Limb (tissue), 2 donors: ENCODE data around the gene RAB31.
A peak's percentile ranks its signal among the peaks of the same experiment; 100 is the strongest.

Source experiments
- DNase-seq, 2 donors: peaks; one replicate each; pipeline ENCODE4 v3.0.0-alpha.2; 2016; ENCODE audit errors: extremely low spot score in 2 of 2

The RAB31 gene

GRCh38 chr18:9860682-9861081, 152.6 kb downstream of the RAB31 start:
- DNase-seq: no peak

DNA sequence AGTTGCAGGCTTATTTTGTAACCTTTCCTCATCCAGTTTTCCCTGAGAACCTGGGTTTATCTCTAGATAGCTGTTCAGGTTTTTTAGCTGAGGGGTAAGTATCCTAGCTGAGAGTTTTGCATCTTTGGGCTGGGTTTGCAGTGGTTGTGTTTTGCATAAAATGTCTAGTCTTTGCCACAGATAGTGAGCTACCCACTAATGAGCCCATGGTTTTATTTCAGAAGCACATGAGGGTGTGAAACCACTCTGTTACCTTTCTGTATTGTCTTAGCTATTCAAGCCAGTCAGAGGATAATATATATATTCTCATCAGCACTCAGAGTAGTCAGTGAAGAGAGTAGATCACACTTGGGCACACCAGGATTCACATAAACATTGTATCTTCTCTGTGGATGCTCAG, 153.1 kb downstream of the RAB31 start:
- DNase-seq: no peak

DNA sequence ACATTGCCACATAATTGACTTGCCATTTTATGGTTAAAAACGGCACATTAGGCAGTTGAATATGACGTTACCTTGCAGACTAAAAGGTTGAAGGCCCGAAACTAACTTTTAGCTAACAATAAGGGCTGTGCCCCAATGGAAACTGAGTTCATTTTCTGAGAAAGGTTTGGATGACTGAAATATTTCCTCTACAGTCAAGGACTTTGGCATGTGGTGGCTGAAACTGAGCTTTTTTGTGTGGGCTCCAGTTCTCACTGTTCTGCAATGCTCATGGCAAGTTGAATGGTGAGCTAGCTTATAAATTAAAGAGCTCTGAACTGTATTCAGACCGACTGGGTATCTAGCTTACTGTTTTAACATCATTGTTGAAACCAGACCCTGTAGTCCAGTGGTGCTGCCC, 153.8 kb downstream of the RAB31 start:
- DNase-seq: no peak

- no peak for DNase-seq
Measured at GRCh38 chr18:9862686-9863085, 154.6 kb downstream of the RAB31 start.

DNA sequence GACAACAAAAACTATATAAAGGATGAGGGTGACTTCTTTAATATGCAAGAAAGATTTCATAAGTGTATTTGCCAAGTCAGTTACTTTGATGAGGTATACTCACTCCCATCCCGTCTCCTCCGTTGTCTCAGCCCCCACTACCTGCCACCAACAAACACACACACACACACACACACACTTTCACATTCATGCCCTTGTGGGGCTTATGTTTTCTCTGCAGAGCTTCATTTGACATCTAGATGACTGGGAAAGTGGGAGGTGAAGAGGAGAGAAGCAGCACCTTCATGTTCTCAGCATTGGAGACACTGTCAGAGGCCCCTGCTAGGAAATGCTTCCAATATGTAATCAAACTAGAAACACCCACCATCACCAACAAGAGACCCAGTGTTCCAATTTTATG, 155.2 kb downstream of the RAB31 start:
- no peak for DNase-seq

DNA sequence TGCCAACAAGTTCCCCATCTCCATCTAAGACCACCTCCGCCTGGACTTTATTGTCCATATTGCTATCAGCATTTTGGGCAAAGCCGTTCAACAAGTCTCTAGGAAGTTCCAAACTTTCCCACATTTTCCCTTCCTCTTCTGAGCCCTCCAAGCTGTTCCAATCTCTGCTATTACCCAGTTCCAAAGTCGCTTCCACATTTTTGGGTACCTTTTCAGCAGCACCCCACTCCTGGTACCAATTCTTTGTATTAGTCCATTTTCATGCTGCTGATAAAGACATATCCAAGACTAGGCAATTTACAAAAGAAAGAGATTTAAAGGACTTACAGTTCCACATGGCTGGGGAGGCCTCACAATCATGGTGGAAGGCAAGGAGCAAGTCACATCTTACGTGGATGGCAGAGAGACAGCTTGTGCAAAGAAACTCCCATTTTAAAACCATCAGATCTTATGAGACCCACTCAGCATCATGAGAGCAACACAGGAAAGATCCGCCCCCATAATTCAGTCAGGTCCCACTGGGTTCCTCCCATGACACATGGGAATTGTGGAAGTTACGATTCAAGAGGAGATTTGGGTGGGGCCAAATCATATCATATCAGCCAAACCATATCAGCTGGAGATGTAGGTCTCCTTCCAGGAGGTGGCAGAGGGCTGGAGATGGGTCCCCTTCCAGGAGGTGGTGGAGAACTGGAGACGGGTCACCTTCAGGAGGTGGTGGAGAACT, 157.8 kb downstream of the RAB31 start:
- DNase-seq: no peak

DNA sequence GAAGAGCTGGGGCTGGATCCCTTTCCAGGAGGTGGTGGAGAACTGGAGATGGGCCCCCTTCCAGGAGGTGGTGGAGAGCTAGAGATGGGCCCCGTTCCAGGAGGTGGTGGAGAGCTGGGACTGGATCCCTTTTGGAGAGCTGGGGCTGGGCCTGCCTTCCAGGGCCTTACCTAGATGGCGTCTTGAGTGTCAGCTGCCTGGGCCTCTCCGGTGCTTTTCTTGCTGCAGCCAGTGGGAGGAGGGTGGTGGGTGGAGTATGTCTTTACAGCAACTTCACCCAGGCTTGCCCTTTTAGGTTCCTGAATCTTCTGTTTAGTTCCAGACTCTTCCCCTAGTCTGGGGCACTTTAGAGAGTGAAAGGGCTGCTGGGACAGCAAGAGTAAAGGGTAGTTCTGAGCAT, 158.5 kb downstream of the RAB31 start:
- DNase-seq: no peak

GRCh38 chr18:9867071-9867594, 159.0 kb downstream of the RAB31 start:
- no peak for DNase-seq

DNA sequence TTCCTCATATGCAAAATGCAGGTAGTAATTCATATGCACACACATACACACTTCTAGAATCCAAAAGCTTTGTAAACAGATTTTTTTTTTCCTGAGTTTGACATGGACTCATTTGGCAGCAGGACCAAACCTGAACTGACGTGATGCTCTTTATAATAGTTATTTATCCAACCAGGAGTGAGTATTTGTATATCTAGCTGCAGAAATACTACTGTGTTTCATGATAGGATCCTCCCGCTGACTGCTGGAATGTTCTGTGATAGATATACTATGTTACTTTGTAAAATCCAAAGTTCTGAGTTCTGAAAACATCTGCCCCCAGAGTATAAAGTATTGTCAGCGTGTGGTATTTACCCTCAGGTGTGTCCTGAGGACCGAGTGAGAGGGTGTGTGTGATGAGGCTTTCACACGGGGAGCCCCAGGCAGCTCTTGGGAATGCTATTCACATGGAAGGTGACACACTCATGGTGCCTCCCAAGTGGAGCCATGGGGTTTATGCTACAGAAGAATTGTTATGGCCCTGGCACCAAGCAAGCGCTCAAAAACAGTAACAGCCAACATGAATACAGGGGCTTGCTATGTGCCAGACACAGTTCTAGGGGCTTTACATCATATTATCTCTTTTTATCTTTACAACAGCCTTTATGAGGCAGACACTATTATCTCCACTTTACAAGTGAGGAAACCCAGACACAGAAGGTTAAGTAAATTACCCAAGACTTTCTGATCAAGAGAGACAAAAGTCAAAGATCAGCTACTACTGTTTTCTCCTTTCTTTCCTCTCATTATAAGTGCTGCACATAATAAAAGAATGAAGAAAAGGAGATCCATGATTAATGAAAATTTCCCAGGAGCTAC, 161.0 kb downstream of the RAB31 start:
- DNase-seq: no peak

DNA sequence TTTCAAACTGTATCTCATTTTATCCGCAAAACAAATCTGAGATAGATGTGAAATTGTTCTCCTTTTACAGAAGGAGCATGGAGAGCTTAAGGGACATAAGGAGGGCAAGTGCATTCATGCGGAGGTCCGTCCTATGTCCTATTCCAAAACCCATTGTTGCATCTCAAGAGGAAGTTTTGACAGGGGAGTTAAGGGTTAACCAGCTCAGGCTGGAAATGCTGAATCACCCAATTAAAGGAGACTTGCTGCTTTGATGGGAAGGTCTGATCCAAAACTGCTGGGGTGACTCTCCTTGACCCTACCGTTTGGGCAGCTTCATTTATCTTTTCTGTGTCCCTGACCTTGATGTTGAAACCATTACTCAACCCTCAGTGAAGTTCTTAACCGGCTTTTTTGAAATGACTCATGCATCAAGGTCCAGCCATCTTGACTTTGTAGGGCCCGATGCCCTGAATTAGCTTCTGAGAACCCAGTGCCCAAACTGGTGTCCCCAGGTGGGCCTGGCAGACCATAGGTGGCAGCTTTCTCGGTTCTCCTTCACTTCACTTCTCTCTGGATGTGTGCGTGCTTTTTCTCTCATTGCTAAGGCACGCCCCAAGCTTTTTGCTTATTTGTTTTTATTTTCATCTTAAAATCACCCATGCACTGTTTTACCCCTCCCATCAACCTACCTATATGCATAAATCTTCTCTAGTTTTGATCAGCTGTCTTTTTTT, 161.8 kb downstream of the RAB31 start:
- no peak for DNase-seq

DNA sequence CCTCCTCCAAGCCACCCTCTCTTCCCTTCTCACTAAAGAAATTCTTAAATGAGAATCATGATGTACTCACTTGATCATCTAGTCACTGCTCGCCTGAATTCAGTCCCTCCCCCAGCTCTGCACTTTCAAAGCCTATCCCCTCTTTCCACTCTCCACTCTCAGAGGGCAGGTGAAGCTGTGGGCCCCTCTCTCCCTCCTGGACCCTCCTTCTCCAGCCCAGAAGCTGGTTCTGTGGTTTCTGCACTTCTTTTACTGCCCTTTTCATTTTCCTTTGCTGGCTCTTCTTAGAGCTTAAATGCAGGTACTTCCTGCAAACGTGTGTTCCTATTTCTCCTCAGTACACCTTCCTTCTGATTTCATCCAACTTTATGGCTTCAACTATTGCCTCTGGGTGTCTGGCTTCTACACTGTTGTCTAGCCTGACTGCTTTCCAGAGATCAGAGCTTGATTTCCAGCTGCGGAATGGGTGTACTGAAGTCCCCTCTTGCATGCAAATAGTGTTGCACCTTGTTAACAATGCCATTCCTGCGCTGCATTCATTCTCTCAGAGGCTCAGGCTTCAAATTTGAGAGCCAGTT, 162.4 kb downstream of the RAB31 start:
- DNase-seq: no peak

GRCh38 chr18:9871244-9871746, 163.2 kb downstream of the RAB31 start:
- no peak for DNase-seq

GRCh38 chr18:9872823-9873222, 164.7 kb downstream of the RAB31 start:
- no peak for DNase-seq

DNA sequence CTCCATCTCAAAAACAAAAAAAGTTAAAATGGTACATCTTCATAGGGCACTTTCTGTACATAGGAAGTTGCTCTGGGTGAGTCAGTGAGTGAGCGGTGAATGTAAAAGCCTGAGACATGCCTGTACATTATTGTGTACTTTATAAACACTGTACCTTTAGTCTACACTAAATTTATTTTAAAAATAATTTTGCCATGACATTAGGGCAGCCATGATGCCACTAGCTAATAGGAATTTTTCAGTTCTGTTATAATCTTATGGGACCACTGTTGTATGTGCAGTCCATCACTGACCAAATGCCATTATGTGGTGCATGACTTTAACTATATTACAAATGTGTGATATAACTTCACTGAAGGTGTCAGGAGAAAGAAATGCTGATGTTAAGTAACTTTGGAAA, 166.6 kb downstream of the RAB31 start:
- DNase-seq: no peak

DNA sequence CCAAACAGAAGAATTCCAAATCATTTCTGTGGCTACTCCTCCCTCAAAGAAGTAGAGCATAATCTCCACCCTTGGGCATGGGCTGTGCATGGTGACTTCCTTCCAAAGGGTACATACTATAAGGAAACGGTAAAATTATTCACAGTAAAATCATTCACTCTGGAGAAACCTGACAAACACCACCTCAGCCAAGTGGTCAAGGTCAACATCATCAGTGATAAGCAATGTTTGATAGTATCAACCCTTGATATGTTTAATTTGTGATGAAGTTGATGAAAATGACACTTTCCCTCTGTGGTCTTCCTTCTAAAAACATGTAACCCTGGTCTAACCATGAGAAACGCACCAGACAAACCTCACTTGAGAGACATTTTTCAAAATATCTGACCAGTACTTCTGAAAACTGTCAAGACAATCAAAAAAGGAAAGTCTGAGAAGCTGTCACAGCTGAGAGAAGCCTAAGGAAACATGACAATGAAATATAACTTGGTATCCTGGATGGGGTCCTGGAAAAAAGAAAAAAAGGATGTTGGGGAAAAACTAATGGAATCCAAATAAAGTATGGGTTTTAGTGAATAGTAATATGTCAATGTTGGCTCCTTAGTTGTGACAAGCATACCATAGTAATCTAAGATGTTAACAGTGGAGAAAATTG, 168.2 kb downstream of the RAB31 start:
- DNase-seq: no peak

DNA sequence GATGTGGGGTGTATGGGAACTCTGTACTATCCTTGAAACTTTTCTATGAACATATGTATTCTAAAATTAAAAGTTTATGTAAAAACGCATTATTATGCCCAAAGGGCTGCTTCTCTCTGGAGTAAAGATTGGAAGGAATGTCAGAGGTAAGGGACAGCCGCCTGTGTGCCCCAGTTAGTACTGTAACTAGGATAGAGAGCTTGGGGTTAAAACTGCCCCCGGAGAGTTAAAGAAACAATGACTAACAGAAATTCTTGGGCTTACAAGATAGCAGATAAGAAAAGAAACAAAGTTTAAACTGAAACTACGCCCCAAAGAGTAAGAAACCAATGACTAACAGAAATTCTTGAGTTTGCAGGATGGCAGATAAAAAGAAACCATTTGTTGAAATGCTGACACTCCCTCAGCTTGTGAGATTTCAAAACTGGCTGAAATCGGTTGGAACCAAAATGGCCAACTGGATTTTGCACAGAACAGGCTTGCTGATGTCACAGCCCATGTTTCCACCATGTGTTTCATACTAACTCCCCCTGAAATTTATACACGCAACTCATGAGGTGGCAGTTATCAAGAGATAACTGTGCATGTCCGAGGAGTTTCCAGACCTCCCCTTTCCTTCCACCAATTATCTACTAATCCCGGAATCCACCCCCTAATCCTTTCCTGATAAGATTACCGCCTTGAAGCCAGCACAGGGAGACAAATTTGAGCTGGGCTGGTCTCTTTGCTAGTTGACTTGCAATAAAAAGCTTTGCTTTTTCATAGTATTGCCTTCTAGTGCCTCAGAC, 169.0 kb downstream of the RAB31 start:
- peak in 1 of 2 donors; percentile 14 for DNase-seq

- no peak for DNase-seq
Measured at GRCh38 chr18:9877655-9878014, 169.5 kb downstream of the RAB31 start.

DNA sequence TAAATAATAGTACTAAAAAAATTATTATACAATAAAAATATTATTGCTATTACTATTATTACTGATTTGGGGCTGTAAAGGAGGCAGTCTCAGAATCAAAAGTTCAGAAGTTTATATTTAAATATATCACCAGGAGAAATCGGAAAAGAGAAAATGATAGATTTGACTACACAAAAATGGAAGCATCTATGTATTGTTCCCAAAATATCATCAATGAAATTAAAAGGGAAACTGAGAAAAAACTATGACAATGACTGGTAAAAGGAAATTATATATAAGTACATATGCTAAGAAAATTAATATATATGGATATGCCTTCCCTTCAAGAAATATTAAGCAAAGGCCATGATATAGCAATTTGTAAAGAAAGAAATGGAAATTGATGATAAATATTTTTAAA, 170.0 kb downstream of the RAB31 start:
- DNase-seq: no peak

- DNase-seq: no peak
Measured at GRCh38 chr18:9878783-9879242, 170.7 kb downstream of the RAB31 start.

DNA sequence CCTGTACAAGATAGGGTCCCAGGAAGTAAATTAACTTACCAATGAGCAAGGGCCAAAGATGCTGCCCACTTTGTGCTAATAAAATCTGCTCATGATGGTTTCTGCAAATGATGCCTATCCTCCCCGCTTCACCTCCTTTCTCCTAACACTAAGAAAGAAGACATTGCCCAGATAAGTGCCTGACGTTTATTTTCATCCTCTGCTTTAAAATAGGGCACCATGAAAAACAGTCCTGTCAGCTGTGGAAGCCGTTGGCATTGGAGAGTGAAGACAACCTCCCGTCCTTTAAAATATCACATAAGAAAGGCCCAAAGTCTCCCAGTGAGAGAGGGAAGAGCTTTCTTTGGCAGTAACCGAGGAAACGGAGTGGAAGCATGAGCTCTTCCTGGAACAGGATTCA, 176.0 kb downstream of the RAB31 start:
- no peak for DNase-seq
